HG03460 (cell line): ENCODE data around the gene TNNI3.
"Not testable (repeated sequence)": the region's sequence is repeated elsewhere in the genome, so short reads cannot be mapped to it uniquely, and the experiment has no call there.

Experiments
- ATAC-seq: cut with Tn5 transposase; IDR thresholded peaks from one replicate; pipeline ENCODE4 v1.9.1; 2021; ENCODE audit not compliant: unreplicated experiment

The TNNI3 gene

DNA sequence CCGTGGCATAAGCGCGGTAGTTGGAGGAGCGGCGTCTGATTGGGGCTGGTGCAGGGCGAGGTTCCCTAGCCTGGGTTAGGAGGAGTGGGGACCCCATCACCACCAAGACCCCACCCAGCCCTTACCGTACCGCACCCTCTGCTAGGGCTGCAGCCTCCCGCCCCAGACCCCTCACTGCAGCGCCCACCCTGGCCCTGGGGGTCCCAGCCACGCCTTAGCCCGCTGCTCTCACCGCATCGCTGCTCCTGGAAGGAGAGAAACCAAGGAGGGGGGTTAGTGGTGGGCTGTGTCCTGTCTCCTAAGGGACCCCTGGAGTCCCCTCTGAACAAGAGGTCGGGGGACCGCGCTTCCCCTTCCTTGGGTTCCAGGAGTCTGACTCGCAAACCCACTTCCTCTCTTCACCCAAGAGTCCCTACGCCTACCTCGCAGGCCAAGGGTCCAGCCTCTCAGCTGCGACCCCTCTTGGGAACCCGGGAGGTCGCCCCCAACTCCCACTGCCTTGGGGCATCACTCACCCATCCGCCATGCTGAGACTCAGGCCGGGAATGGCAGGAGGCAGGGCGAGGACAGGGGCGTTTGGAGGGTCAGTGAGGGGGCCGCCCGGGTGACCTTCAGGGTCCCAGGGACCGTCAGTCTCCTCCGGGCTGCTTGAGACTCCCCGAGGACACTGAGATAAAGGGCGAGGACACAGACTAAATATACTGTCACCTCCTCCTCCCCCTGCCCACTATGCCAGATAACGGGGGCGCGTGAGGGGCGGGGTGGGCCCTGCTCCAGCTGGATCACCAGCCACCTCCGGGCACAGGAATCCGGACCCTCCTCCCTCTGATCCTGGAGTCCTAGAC is at the start of gene TNNI3:
Gene TNNI3, minus strand, starts transcription at position 669 of the 845 bp plus-strand sequence. Its CDS starts 143 bp downstream, at position 526.
- no peak for ATAC-seq

GRCh38 chr19:55206664-55207500 is 49.4 kb upstream of the TNNI3 start:
- ATAC-seq = no peak

DNA sequence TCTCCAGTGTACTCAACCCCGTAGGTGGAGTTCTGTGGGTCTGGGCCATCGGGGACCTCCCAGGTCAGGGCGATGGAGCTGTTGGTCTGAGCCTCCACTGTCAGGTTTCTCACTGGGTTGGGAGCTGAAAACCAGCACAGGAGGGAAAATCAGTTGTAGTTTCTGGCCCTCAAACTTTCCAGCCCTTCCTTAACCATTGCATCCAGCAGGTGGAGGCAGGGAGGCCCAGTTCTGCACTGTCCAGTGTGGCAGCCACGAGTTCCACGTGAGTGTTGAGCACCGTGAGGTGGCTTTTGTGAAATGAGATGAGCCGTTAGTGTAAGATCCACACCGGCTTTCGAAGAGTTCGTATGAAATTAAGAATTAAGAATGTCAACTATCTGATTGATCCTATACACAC is 44.7 kb upstream of the TNNI3 start:
- not testable (repeated sequence) for ATAC-seq

DNA sequence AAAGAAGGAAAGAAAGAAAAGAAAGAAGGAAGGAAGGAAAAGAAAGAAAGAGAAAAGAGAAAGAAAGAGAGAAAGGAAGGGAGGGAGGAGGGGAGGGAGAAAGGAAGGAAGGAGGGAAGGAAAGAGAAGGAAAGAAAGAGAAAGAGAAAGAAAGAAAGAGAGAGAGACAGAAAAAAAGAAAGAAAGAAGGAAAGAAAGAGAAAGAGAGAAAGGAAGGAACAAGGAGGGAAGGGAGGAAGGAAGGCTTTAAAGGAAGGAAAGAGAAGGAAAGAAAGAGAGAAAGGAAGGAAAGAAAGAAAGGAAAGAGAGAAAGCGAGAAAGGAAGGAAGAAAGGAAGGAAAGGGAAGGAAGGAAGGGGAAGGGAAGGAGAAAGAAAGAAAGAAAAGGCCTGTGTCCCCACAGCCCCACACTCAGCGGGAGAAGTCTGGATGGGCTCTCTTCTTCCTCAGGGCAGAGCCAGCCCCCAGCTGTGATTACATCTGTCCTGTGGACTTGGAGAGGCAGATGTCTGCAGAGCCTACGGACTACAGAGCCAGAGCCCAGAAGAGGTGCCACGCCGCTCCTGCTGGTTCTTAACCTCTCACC is 42.2 kb upstream of the TNNI3 start:
- no peak for ATAC-seq

- ATAC-seq = no peak
These were observed 41.1 kb upstream of the TNNI3 start for GRCh38 chr19:55198651-55199050.

GRCh38 chr19:55197528-55197927 is 40.0 kb upstream of the TNNI3 start:
- no peak for ATAC-seq

DNA sequence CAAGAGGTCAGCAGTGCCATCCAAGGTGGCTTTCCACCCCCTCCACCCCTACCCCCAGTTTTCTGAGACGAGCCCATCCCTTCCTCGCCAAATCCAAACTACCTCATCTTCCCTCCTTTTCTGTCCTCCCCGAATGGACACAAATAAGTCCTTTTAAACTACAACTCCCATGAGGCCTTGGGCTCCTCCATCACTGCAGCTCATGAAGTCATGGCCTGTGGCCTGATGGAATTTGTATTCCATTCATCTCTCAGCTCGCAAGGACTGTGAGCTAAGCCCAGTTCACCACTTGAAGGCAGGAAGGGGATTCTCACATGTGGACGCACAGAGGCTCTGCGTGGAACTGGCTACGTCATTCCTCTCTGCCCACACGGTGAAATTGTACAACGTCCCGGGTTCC is 39.3 kb upstream of the TNNI3 start:
- ATAC-seq = no peak

GRCh38 chr19:55193481-55193880 is 35.9 kb upstream of the TNNI3 start:
- no peak for ATAC-seq

GRCh38 chr19:55189403-55189835 is 31.9 kb upstream of the TNNI3 start:
- no peak for ATAC-seq

GRCh38 chr19:55188625-55189024 is 31.1 kb upstream of the TNNI3 start:
- ATAC-seq = no peak

DNA sequence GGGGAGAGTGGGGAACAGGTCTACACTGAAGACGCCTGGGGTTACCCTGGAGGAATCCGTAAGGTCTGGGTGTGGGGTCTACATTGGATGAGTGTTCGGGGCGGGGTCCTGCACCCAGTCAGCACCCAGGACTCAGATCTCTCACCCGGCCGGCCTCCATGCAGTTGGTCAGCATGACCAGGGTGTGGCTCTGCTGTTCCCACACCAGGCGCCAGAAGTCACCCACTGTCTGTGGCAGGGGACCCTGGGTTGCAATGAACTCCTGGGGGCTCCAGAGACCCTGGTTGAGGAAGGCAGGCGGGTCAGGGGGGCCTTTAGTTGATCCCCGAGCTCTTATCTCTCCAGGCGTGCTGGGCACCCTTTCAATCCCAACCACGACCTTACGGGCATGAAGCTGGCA is 28.5 kb upstream of the TNNI3 start:
- ATAC-seq = no peak

DNA sequence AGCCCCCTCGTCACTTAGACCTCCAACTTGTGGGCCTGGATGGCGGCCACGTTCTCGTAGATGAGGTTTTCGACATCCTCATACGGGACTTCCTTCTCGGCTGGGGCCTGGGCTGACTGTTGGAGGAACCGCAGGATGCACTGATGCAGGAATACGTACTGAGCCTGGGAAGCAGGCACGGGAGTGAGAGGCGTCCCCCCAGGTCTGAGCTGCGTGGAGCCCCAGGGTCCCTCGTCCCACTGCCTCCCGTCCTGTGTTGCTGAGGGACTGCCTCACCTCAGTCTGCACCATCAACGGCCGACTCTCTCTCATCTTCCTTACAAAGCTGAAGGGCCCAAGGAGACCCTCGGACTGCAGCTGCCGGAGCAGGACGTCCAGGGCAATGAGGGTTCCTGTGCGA is 24.2 kb upstream of the TNNI3 start:
- ATAC-seq = no peak

DNA sequence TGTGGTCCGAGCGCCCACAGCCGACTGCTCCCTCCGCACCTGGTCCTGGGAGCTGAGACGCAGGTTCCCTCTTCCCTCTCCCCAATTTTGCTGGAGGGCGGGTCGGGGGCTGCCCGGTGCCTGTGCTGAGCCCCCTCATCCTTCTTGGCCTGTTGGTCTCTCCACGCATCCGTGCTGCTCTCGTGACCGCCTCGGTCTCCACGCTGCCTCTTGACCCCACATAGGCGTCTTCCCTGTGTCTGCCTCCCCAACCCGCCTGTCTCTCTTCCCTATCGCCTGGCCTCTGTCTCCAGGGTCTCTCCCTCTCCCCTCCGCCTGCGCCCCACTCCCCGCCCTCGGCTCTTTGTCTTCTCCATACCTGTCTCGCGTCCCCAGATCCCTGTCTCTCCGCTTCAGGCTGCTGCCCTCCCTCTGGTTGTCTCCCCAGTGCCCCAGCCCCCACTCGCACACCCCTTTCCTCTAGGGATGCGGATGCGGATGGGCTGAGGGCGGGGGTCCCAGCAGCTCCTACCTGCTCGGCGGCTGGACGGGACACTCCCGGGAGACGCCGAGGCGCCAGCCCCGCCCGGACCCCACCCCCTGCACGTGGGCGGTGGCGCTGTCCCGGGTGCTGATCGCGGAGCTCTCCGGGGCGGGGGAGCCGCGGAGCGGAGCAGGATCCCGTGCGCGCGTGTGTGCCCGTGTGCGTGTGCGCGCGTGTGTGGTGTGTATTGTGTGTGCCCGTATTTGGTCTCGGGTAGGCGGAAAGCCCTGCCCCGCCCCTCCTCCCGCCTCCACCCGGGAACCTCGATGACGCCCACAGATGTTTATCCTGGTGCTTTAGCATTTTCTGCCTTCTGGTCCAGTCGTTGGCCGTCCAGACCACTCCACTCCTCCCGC is 22.3 kb upstream of the TNNI3 start, which contains the start of gene SYT5:
Gene SYT5, minus strand, starts transcription at position 684 of the 879 bp plus-strand sequence. CDS start 1,248 bp downstream, outside the sequence.
- no peak for ATAC-seq

GRCh38 chr19:55178781-55179599 is 21.5 kb upstream of the TNNI3 start:
- ATAC-seq = peak; percentile 76

GRCh38 chr19:55176076-55176475 is 18.5 kb upstream of the TNNI3 start:
- no peak for ATAC-seq

DNA sequence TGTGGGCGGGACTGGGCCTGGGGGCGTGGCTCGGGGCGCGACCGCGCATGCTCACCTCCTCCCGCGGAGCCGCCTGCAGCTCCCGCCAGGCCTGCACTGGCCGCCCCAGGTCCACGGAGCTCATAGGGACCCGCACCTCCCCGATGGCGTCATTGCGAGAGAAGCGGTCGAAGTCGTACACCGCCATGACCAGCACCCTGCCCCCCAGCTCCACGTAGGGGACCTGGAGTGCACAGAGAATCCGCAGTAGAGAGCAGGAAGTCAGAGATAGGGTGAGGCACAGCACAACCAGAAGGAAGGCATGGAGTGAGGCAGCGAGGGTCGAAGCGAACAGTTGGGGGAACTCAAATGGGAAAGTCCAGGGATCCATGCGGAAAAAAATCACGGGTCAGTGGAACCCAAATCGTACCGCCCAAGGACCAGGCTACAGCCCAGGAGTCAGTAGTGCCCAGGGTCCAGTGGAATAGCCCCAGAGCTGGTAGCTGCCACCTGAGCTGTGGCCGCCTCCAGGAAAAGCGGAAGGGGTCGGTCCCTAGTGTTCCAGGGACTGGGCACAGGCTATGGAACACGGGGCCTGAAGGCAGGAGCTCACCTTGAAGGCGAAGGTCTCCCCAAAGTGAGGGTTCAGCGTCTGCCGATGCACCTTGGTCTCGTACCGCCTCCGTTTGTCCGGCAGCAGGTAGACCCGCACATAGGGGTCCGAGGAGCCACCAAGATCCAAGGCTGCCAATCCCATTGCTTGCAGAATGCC is 17.8 kb upstream of the TNNI3 start:
- no peak for ATAC-seq

DNA sequence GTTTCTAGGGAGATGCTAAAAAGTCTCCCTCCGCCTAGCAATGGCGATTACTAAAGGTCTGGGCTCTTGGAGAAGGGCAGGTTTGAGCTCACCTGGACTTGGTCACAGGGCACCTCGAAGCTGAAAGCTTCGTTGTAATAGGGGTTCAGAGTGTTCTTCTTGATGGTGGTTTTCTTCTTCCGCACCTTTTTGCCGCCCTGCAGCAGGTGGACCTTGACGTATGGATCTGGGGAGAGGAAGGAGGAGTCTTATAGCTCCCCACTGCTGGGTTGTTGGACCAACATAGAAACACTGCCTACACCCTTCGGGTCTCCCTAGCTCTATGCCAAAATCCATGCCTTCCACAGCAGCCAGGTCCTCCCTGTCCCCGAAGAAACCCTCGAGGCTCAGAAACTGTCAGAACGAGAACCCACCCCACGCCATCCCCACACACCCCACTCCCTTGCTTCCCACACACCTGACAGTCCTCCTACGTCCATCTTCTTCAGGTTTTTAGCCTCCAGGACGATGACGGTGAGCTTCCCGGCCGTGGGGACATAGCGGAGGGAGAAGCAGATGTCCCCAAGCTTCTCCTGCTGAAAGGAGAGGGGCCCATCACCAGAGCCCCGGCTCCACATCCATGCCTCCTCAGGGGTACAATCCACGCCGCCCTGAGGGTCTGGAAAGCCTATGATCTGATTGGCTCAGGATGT is 17.0 kb upstream of the TNNI3 start:
- ATAC-seq = no peak

- ATAC-seq = no peak
These were observed 16.3 kb upstream of the TNNI3 start for GRCh38 chr19:55173714-55174409.
